Measurements from ENCODE around the gene HES6.
"Not testable (repeated sequence)": the region's sequence is repeated elsewhere in the genome, so short reads cannot be mapped to it uniquely, and the experiment has no call there.

Gene HES6

DNA sequence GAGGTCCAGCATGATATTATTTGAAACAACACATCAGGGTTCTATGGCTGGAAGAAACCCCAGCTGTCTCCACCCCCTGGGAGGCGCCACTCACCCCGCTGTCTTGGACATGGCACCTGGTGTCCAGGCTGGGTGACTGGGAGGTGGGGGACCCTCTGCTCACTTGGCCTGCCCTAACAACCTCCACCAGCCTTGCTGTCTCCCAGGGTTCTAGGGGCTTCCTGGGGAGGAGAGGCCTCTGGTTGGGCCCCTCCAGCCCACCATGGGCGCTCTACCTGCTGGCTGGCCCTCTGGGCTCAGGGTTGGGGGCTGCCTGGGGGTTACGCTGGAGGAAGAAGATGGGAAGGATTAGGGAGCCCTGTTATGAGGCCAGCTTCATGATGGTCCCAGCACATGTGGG is 32.3 kb upstream of the HES6 start:
- no peaks in the 10 kb centered on the region for H3K36me3 ChIP-seq (ENCODE audit: control insufficient read depth, insufficient read depth, low read length)
- no peaks in the 10 kb centered on the region for H3K27me3 ChIP-seq (ENCODE audit: control insufficient read depth, insufficient read depth, low read length, poor library complexity, severe bottlenecking)
- no peaks in the 10 kb centered on the region for H3K4me1 ChIP-seq (ENCODE audit: control insufficient read depth, insufficient read depth, low read length)
- WGBS, 2 experiments = 95 to 97% methylated on average over 4 of the region's 4 CpGs
- no peak overlapping the region for H3K27ac ChIP-seq (ENCODE audit: insufficient read depth, low read depth, low read length, poor library complexity, severe bottlenecking)
- no peaks in the 10 kb centered on the region for H3K9me3 ChIP-seq (ENCODE audit: control insufficient read depth, low read length)
- no peak overlapping the region for H3K4me3 ChIP-seq (ENCODE audit: insufficient read depth, low read depth, low read length)

DNA sequence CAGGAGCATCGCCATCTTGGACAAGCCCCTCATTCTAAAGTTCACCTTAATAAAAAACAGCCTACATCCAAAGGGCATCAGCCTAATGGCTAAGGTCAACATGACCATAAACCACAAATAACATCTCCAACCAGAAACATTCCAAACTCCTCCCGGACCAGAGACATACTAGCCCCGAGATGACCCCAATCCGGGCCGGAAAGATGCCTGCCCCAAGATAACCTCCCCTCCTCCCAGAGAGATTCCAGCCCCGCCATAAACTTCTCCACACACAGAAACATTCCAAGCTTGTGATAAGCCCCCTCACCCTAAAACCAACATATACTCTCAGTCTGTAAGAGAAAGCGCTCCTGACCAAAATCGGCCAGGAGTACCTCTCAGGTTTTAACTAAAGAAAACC is 31.8 kb upstream of the HES6 start:
- not testable (repeated sequence) for H3K4me3 ChIP-seq (ENCODE audit: insufficient read depth, low read depth, low read length); H3K36me3 ChIP-seq (ENCODE audit: control insufficient read depth, insufficient read depth, low read length); H3K27me3 ChIP-seq (ENCODE audit: control insufficient read depth, insufficient read depth, low read length, poor library complexity, severe bottlenecking); H3K27ac ChIP-seq (ENCODE audit: insufficient read depth, low read depth, low read length, poor library complexity, severe bottlenecking); H3K4me1 ChIP-seq (ENCODE audit: control insufficient read depth, insufficient read depth, low read length); H3K9me3 ChIP-seq (ENCODE audit: control insufficient read depth, low read length)
- 89 to 94% methylated on average over 8 of the region's 8 CpGs for WGBS, 2 experiments

DNA sequence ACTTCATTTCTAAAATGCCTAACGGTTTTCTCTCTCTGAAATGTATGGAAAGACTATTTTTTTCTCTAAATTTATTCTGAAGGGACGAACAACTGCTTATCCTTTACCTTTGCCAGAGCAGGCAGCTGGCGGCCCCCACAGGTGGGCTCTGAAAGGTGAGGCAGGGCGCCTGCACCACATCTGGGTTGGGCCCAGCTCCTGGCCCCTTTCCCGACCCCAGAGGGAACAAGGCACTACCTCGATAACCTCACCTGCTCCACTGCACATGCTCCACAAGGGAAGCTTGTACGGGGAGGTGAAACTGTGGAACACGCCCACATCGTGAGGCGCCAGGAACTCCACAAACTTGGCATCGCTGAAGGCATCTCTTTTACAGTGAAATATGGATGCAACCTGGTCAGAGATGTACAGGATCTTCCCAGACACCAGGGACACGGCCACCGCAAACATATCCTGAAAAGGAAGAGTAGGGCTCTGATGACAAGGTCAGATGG is 31.3 kb upstream of the HES6 start:
- 90 to 91% methylated on average over 12 to 13 of the region's 13 CpGs for WGBS, 2 experiments

DNA sequence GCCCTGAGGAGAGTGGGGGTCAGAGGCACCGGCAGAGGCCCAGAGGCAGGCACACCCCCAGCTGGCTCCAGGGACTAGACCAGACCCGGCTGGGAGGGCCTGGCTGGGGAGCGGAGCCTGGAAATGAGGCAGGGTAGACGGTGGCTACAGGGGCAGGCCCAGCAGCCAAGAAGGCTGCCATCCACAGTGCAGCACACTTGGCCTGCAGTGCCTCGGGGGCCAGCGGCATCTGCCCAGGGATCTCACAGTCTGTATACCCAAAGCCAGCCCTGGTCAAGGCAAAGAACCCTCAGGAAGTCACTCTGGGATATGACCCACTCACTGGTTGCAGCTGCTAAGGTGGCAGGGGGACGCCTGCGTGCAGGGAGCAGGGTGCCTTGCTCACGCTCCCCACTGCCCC is 30.8 kb upstream of the HES6 start:
- Histone ChIP-seq H3K9me3 (ENCODE audit: control insufficient read depth, low read length) (no peaks in the 10 kb centered on the region), H3K4me1 (ENCODE audit: control insufficient read depth, insufficient read depth, low read length) (no peaks in the 10 kb centered on the region), H3K27ac (ENCODE audit: insufficient read depth, low read depth, low read length, poor library complexity, severe bottlenecking) (no peak overlapping the region), H3K36me3 (ENCODE audit: control insufficient read depth, insufficient read depth, low read length) (no peaks in the 10 kb centered on the region), H3K4me3 (ENCODE audit: insufficient read depth, low read depth, low read length) (no peak overlapping the region), H3K27me3 (ENCODE audit: control insufficient read depth, insufficient read depth, low read length, poor library complexity, severe bottlenecking) (no peaks in the 10 kb centered on the region)
- 94 to 96% methylated on average over 9 of the region's 9 CpGs for WGBS, 2 experiments

More for the DNA sequence above, 31.3 kb upstream of the HES6 start:
- Histone ChIP-seq H3K27me3 (ENCODE audit: control insufficient read depth, insufficient read depth, low read length, poor library complexity, severe bottlenecking) (no peaks in the 10 kb centered on the region), H3K27ac (ENCODE audit: insufficient read depth, low read depth, low read length, poor library complexity, severe bottlenecking) (no peak overlapping the region), H3K4me3 (ENCODE audit: insufficient read depth, low read depth, low read length) (no peak overlapping the region), H3K4me1 (ENCODE audit: control insufficient read depth, insufficient read depth, low read length) (no peaks in the 10 kb centered on the region), H3K36me3 (ENCODE audit: control insufficient read depth, insufficient read depth, low read length) (no peaks in the 10 kb centered on the region), H3K9me3 (ENCODE audit: control insufficient read depth, low read length) (no peaks in the 10 kb centered on the region)

DNA sequence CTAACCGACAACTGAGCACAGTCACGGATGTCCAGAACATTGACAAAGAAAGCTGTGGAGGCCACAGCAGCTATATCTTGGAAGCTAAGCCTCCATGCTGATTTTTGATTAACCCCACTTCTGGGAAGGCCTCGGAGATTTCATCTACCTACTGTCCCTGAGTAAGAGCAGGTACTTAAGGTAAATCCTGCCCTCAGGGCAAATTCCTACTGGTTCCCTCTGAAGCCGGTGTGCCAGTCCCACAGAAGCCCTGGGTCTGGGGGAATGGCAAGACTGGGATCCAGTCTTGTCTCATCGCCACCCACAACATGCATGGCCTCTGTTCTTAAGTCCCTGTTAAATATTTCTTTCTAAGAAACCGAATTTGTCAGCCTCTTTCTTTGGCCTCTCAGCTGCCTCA is 29.9 kb upstream of the HES6 start:
- no peak overlapping the region for H3K4me3 ChIP-seq (ENCODE audit: insufficient read depth, low read depth, low read length)
- WGBS, 2 experiments = 92 to 94% methylated on average over 6 of the region's 6 CpGs
- H3K9me3 ChIP-seq (ENCODE audit: control insufficient read depth, low read length) = no peaks in the 10 kb centered on the region
- no peaks in the 10 kb centered on the region for H3K4me1 ChIP-seq (ENCODE audit: control insufficient read depth, insufficient read depth, low read length)
- H3K27me3 ChIP-seq (ENCODE audit: control insufficient read depth, insufficient read depth, low read length, poor library complexity, severe bottlenecking) = no peaks in the 10 kb centered on the region
- no peaks in the 10 kb centered on the region for H3K36me3 ChIP-seq (ENCODE audit: control insufficient read depth, insufficient read depth, low read length)
- no peak overlapping the region for H3K27ac ChIP-seq (ENCODE audit: insufficient read depth, low read depth, low read length, poor library complexity, severe bottlenecking)

DNA sequence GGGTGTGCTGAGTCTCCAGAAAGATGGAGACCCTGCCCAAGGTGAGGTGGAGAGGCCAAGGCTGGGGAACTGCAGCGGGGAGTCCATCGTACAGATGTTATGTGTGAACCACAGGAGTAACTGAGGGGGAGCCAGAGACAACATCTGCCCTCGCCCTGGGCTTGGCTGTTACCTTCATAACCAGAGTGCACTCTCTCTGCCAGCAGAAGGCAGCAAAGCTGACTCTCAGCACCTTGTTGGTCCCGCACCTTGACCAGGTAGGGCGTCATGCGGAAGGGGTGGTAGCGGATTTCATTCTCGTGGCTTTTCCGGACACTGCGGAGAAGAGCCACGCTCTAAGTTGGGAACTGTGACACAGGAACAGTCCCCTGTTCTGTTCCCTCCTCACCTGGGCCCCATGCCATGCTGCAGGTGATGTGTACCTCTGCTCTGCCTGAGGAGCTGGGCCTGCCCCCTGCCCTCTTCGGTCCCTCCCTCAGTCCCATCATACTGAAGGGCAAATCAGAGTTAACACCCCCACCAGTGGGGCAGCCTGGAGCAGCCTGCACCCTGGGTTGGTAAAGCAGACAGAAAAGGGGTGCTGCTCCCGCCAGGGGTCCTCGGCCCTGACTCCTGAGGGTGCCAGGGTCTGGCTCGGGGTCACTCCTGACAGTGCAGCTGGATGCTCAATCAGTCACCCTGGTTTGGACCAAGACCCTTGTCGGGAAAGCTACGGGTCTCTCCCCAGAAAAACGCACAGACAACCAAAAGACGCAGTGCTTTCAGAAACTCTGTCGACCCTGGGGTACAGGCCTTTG is 28.2 kb upstream of the HES6 start:
- Histone ChIP-seq H3K9me3 (ENCODE audit: control insufficient read depth, low read length) (no peaks in the 10 kb centered on the region), H3K27ac (ENCODE audit: insufficient read depth, low read depth, low read length, poor library complexity, severe bottlenecking) (no peak overlapping the region), H3K4me1 (ENCODE audit: control insufficient read depth, insufficient read depth, low read length) (no peaks in the 10 kb centered on the region), H3K4me3 (ENCODE audit: insufficient read depth, low read depth, low read length) (no peak overlapping the region), H3K36me3 (ENCODE audit: control insufficient read depth, insufficient read depth, low read length) (no peaks in the 10 kb centered on the region), H3K27me3 (ENCODE audit: control insufficient read depth, insufficient read depth, low read length, poor library complexity, severe bottlenecking) (no peaks in the 10 kb centered on the region)
- WGBS, 2 experiments = 93 to 94% methylated on average over 20 of the region's 20 CpGs

DNA sequence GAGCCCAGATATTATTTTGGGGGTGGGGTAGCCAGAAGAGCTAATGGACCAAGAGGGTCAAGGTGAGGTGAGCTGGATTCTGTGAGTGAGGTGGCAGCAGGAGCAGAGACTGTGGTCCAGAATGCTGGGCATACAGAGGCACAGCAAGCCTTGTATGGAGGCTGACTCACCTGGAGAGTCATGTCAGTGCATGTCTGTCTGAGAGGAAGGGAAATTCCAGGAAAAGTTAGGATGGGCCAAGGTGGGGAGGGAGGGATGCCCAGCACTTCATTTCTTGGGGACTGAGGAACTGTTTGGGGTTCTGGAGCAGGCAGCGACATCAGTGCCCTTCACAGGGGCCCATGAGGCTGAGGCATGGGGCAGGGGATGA is 27.5 kb upstream of the HES6 start:
- Histone ChIP-seq H3K36me3 (ENCODE audit: control insufficient read depth, insufficient read depth, low read length) (no peaks in the 10 kb centered on the region), H3K4me3 (ENCODE audit: insufficient read depth, low read depth, low read length) (no peak overlapping the region), H3K9me3 (ENCODE audit: control insufficient read depth, low read length) (no peaks in the 10 kb centered on the region), H3K4me1 (ENCODE audit: control insufficient read depth, insufficient read depth, low read length) (no peaks in the 10 kb centered on the region), H3K27me3 (ENCODE audit: control insufficient read depth, insufficient read depth, low read length, poor library complexity, severe bottlenecking) (no peaks in the 10 kb centered on the region), H3K27ac (ENCODE audit: insufficient read depth, low read depth, low read length, poor library complexity, severe bottlenecking) (no peak overlapping the region)
- WGBS, 2 experiments = 91 to 93% methylated on average over 1 of the region's 1 CpG

DNA sequence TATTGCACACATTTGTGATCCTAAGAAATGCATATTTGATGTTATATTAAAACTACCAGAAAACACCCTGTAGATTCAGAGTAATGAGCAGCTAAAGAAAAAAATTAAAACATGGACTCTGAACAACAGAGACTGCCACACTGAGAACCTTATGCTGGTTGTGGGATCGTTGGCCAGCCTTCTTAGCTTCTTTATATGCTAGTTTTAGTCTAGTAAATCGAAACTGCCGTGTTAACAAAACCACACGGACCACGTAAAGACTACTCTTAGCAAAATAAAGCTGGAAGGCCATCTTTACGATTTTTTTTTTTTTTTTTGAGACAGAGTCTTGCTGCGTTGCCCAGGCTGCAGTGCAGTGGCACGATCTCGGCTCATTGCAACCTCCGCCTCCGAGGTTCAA is 25.8 kb upstream of the HES6 start:
- 93 to 95% methylated on average over 11 of the region's 11 CpGs for WGBS, 2 experiments
- H3K27ac ChIP-seq (ENCODE audit: insufficient read depth, low read depth, low read length, poor library complexity, severe bottlenecking) = no peak overlapping the region
- peaks cover 3% of the 10 kb centered on the region for H3K4me1 ChIP-seq (ENCODE audit: control insufficient read depth, insufficient read depth, low read length)
- H3K4me3 ChIP-seq (ENCODE audit: insufficient read depth, low read depth, low read length) = no peak overlapping the region
- no peaks in the 10 kb centered on the region for H3K36me3 ChIP-seq (ENCODE audit: control insufficient read depth, insufficient read depth, low read length)
- H3K9me3 ChIP-seq (ENCODE audit: control insufficient read depth, low read length) = no peaks in the 10 kb centered on the region
- no peaks in the 10 kb centered on the region for H3K27me3 ChIP-seq (ENCODE audit: control insufficient read depth, insufficient read depth, low read length, poor library complexity, severe bottlenecking)

DNA sequence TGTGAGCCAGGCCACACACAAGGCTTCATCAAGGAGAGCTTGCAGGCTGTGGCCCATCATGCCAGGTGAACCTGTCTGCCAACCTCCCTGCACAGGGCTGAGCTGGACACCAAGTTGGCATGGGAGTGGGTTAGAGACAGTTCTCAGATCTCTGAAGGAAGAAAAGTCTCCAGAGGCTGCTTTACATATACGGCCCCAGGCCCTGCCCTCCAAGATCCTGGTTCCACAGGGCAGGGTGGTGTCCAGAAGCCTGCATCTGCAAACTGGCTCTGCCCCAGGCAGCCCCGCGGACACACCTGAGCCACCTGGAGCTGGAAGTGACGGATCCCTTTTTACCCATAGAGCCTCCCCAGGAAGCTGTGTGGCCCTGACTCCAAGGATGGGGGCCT is 24.2 kb upstream of the HES6 start:
- H3K9me3 ChIP-seq (ENCODE audit: control insufficient read depth, low read length) = no peaks in the 10 kb centered on the region
- no peaks in the 10 kb centered on the region for H3K36me3 ChIP-seq (ENCODE audit: control insufficient read depth, insufficient read depth, low read length)
- no peaks in the 10 kb centered on the region for H3K27me3 ChIP-seq (ENCODE audit: control insufficient read depth, insufficient read depth, low read length, poor library complexity, severe bottlenecking)
- no peak overlapping the region for H3K27ac ChIP-seq (ENCODE audit: insufficient read depth, low read depth, low read length, poor library complexity, severe bottlenecking)
- peaks cover 3% of the 10 kb centered on the region for H3K4me1 ChIP-seq (ENCODE audit: control insufficient read depth, insufficient read depth, low read length)
- no peak overlapping the region for H3K4me3 ChIP-seq (ENCODE audit: insufficient read depth, low read depth, low read length)
- 89 to 92% methylated on average over 4 of the region's 4 CpGs for WGBS, 2 experiments

DNA sequence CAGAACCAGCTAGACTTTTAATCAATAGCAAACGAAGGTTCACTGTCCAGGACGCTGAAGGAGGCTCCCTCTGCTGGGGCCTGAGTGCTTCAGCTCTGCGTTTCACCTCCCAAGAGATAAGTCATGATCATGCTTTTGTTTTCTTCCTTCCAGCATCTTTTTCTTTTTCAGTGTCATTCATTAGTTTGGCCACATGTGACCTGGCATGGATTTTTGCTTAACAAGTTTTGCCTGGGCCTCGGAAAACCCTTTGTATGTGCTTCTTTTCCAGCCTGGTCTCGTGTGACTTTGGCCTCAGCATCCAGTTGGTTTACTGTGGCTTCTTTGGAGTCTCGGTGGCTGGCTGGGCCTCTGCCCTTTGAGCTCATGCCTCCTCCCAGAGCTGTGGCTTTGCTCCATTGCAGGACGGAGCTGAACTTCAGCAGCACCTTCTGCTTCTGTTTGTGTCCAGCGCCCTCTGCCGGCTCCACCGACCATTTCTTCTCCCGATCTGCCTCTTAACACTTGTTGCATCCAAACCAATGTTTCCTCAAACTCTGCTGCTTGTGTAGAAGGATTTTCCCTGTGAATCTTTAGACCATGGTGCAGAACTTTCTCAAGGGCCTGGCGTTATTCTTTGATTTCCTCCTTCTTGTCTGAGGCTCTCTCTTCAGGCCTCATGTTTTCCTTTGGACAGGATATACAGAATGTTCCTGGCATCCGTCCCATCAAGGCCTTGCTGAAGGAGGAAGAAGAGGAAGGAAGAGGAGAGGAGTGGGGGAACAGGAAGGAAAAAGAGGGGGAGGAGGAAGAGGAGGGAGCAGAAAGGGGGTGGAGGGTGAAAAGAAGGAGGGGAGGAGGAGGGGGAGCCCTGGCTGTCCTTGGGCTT is 23.6 kb upstream of the HES6 start:
- no peaks in the 10 kb centered on the region for H3K36me3 ChIP-seq (ENCODE audit: control insufficient read depth, insufficient read depth, low read length)
- H3K4me1 ChIP-seq (ENCODE audit: control insufficient read depth, insufficient read depth, low read length) = peaks cover 3% of the 10 kb centered on the region
- H3K27me3 ChIP-seq (ENCODE audit: control insufficient read depth, insufficient read depth, low read length, poor library complexity, severe bottlenecking) = no peaks in the 10 kb centered on the region
- peak overlapping the region; percentile 44 for H3K27ac ChIP-seq (ENCODE audit: insufficient read depth, low read depth, low read length, poor library complexity, severe bottlenecking)
- no peaks in the 10 kb centered on the region for H3K9me3 ChIP-seq (ENCODE audit: control insufficient read depth, low read length)
- no peak overlapping the region for H3K4me3 ChIP-seq (ENCODE audit: insufficient read depth, low read depth, low read length)
- 37 to 38% methylated on average over 13 of the region's 13 CpGs for WGBS, 2 experiments
